PC-9 (cell line): ENCODE data around the gene TSPAN10.

Experiments used
- CTCF ChIP-seq: fragments of 200-600 bp; sonication (generic); conservative IDR thresholded peaks from 2 replicates; pipeline ENCODE4 v1.6.1; 2017; ENCODE audit warnings: mixed run types, antibody characterized with exemption, mild to moderate bottlenecking, moderate library complexity
- EZH2 ChIP-seq: fragments of 200-600 bp; sonication (generic); IDR thresholded peaks from 2 replicates; pipeline ENCODE4 v1.8.0; 2017; ENCODE audit warnings: antibody characterized with exemption, low read depth

GRCh38 chr17:81688616-81689015, 51.6 kb downstream of the TSPAN10 start:
- TF ChIP-seq EZH2 (no peak), CTCF (no peak)
